Frontal cortex (tissue), 4 donors: ENCODE measurements around the gene KLHDC2. TPM values are rescaled to one million over a fixed set of nuclear protein-coding genes. Genes with fewer than 3 reads are reported as not detected.
"Not testable (repeated sequence)": the region's sequence is repeated elsewhere in the genome, so short reads cannot be mapped to it uniquely, and the experiment has no call there.

ENCODE experiments used
- DNase-seq, 2 donors: peaks; one replicate each; pipeline ENCODE4 v3.0.0; 2012; ENCODE audit warnings: low spot score in 2 of 2
- FAIRE-seq: peaks from 2 replicates; lab custom pipeline; 2012; peaks lifted over from hg19 to GRCh38; lab: Jason Lieb, UNC
- total RNA-seq: library from RNA; depleted of rRNA; stranded (reverse); fragments of >200 nt; gene quantifications from one replicate; pipeline ENCODE4 v1.2.3, GENCODE V29; 2014
- donor health status: control.
- donor health status: control.
- donor health status: control.

Gene KLHDC2, protein sequence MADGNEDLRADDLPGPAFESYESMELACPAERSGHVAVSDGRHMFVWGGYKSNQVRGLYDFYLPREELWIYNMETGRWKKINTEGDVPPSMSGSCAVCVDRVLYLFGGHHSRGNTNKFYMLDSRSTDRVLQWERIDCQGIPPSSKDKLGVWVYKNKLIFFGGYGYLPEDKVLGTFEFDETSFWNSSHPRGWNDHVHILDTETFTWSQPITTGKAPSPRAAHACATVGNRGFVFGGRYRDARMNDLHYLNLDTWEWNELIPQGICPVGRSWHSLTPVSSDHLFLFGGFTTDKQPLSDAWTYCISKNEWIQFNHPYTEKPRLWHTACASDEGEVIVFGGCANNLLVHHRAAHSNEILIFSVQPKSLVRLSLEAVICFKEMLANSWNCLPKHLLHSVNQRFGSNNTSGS
- 137 TPM for total RNA-seq

DNA sequence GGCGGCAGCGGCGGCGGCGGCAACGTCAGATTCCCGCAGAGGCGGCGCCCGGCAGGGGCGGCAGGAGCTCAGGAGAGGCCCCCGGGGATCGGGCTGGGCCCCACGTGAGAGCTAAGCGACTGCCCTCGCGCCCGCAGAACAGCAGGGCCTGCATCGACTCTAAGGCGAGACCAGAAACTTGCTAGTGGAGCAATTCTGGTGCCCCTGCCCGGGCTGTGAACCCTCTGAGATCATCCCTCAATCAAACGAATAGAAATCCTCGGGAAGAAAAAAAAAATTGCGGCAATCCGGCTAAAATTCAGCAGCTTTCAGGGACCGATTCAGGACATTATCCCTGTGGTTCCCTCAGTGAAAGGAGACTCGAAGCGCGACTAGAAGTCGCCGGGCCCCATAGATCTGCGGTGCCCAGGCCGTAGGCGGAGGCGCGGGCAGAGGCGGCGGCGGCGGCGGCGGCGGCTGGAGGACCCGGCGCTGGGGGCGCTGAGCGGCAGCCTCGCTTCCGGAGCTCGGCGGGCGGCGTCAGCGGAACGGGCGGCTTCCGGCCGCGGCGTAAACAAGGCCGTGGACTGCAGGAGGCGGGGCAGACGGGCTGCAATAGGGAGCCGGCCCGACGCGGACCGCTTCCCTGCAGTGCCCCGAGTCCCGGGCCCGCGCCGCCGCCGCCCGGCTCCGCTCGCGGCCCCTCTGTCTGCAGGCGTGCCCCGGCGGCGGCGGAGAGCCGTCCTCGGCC, at the start of gene KLHDC2:
KLHDC2 (plus strand) TSS at position 583 of the 730 bp plus-strand sequence. CDS start 316 bp downstream, outside the sequence.
- FAIRE-seq, result no peak

DNA sequence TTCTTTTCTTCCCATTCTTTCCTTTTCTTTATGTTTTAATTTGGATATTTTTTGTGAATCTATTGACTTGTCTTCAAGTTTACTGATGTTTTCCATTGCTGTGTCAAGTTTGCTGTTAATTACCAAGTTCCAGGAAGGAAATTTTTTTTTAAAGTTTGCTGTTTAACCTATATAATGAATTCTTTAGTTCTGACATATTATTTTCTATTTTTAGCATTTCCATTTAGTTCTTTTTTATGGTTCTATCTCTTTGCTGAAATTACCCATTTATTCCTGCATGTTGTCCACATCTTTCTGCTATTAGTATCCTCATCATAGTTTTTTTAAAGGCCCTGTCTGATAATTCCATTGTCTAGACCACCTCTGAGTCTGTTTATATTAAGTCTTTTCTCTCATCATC, 47.2 kb upstream of the KLHDC2 start:
- no peak for DNase-seq
- no peak for FAIRE-seq

More for the DNA sequence above, at the start of gene KLHDC2:
- peak; percentile 82 to 89 for DNase-seq

DNA sequence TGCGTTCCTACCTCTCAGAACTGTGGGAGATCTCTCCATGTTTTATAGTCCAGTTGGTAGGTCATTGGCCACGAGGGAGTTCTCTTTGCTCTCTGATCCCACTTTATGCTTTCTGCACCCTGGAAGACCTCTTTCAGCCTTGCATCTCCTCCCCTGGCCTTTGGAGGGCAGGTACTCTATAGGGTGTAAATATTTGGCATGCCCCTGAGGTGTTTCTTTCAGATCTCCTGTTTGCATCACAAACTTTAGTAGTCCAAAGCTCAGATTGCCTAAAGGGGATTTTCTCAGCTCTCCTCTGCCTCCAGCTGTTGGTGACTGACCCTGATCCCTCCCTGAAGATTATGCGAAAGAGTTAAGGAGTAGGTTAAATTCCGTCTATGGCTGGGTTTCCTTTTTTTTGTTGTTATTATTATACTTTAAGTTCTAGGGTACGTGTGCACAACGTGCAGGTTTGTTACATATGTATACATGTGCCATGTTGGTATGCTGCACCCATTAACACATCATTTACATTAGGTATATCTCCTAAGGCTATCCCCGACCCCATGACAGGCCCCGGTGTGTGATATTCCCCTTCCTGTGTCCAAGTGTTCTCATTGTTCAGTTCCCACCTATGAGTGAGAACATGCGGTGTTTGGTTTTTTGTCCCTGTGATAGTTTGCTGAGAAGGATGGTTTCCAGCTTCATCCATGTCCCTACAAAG, 46.1 kb upstream of the KLHDC2 start:
- FAIRE-seq, DNase-seq: not testable (repeated sequence)

DNA sequence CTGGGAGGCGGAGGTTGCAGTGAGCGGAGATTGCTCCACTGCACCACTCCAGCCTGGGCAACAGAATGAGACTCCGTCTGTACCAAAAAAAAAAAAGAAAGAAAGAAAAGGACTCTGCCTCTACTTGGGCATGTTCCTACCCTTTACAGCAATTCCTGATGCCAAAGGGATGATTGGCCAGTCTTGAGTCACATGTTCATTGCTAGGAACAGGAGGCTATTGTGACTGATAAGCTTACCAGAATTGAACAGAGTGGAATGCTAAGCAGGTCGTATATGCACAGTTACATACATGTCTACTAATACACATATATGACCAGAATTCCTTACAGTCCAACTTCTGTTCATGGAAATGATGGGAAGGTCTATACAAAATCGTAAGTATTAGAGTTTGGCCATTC, 40.8 kb upstream of the KLHDC2 start:
- FAIRE-seq (no peak), DNase-seq (no peak)

DNA sequence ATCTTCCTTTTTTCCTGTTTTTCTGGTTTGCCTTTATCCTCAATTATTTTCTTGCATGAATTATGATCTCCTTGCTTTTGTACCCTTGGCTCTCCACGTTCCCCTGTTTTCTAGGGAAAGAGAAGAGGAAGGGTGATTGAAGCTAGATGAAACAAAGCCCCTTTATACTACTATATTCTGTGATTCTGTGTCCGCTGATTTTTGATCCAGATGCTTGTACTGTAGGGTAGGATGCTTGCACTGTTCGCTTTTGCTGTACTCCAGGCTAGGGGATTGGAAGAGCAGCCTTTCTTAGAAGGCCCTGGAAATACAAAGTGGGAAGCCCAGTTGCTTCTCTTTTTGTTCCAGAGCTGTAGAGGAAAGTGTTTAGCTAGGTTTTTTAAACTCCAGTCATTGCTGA, 35.1 kb upstream of the KLHDC2 start:
- FAIRE-seq (no peak), DNase-seq (peak; percentile 6 to 18)

DNA sequence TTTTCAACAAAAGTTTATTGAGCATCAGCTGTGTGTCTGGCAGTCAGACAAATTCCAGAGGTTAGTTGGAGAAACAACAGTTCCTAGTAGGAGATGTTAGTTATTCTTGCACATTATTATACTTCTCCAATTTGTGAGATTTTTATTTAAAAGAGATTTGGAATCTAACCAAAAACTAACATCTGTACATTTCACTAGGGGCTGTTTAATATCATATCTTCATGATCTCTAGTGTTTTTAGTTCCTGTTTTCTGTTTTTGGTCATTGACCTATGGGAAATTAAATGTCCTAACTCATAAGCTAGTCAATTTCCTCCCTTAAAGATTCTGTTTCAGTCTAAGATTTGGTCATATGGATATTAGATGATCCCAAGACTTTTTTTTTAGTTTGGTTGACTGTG, 34.1 kb upstream of the KLHDC2 start:
- no peak for DNase-seq
- FAIRE-seq, result no peak

DNA sequence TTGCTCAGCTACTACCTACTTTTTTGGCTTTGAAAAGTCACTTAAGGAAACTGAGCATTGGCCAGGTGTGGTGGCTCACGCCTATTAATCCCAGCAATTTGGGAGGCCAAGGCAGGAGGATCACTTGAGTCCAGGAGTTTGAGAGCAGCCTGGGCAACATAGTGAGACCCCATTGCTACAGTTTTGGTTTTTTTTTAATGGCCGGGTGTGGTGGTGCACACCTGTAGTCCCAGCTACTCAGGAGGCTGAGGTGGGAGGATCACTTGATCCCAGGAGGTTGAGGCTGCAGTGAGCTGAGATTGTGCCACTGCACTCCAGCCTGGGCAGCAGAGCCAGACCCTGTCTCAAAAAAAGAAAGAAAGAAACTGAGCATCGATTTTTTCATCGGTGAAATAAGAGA, 32.3 kb upstream of the KLHDC2 start:
- not testable (repeated sequence) for FAIRE-seq, DNase-seq

DNA sequence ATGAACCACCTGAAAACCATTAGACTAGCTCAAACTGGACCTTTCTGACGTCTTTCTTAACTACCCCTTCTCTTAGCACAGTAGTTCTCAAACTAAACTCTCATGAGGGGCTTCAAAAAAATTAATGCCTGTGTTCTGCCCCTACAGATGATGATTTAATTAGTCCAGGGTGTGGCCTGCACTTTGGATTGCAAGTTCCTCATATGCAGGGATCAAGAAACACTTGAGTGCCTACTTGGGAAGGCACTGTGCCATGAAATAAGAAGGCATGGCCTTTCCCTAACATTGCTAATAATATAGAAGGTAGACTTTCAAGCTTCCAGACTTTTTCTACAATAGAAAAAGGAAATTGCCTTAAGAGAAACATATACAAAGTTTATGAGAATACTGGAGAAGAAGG, 22.8 kb upstream of the KLHDC2 start:
- no peak for DNase-seq
- FAIRE-seq, result no peak

DNA sequence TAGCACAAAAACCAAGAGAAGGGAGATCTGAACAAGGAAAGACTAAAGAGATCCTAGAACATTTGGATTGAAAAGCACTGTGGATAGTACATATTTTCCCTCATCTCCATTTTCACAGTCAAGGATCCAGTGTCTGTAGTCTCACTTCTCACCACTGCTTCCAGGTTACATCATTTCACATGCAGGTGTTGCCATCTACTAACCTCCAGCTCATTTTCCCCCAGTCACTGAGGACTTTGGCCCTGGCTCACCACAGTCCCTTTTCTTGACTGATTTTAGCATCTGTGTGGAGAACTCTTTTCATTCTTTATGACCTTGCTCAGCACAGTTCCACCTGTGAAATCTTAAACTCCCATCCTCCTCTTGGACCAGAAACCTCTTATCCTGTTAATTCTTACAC, 21.5 kb upstream of the KLHDC2 start:
- not testable (repeated sequence) for DNase-seq, FAIRE-seq

DNA sequence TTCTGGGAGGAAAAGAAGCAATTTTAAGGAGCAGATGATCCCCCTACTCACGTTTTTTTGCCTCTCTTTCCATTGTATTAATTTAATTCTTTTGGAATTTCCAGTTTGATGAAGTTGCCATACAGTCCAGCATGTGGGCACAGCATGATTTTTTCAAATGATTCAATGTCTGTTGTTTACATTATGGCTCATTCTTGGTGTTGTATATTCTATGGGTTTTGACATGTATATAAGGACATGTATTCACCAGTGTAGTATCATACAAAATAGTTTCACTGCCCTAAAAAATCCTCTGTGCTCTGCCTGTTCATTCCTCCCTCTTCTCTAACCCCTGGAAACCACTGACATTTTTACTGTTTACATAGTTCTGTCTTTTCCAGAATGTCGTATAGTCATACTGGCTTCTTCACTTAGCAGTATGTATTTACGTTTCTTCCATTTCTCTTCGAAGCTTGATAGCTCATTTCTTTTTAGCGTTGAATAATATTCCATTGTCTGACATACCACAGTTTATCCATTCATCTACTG, 13.3 kb upstream of the KLHDC2 start:
- no peak for DNase-seq
- no peak for FAIRE-seq

DNA sequence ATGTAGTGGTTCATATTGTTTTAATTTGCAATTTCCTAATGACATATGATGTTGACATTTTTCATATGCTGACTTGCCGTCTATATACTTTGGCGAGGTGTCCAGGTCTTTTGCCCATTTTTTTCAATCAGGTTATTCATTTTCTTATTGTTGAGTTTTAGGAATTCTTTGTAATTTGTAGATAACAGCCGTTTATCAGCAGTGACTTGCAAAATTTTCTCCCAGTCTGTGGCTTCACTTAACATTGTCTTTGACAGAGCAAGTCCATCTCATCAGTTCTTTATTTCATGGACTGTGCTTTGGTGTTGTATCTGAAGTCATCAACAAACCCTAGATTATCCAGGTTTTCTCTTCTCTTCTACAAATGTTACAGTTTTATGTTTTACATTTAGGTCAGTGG, 12.6 kb upstream of the KLHDC2 start:
- DNase-seq (no peak), FAIRE-seq (no peak)

DNA sequence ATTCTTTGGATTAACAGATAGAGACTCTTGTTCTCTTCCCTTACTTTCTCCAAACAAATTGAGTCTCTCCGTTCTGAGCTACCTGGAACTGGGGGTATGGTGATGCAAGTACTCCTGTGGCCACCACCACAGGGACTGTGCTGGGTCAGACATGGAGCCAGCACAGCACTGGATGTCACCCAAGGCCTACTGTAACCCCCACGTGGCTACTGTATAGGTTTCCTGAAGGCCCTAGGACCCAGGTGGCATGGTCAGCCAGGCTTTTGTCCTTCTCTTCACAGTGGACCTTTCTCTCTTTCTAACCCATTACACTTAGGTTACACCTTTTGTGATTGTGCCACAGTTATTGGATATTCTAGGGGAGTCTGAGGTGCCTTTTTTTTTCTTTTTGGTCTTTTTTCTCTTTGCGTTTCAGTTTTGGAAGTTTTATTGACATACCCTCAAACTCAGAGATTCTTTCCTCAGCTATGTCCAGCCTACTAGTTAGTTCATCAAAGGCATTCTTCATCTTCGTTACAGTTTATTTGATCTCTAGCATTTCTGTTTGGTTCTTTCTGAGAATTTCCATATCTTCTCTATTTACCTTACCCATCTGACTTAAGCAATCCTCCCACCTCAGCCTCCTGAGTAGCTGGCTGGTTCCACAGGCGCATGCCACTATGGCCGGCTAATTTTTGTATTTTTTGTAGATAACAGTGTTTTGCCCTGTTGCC, 6.0 kb upstream of the KLHDC2 start:
- no peak for FAIRE-seq
- no peak for DNase-seq

DNA sequence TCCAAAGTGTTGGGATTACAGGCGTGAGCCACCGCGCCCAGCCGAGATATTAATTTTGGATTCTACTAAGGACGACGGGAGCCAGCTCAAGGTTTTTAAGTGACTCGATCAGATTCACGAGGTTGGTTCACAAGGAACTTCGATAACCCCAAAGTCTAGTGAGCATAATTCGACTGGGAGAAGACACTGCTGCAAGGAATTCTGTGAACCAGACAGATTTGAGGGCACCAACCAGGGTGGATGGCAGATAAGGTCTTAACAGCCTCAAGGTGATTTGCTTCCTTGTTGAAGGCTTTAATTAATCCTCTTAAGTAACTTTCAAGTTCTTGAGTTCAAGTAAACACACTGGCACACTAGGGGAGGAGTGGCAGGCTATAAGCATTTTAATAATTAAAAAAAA, 1.1 kb upstream of the KLHDC2 start:
- no peak for FAIRE-seq
- DNase-seq, result peak; percentile 5

DNA sequence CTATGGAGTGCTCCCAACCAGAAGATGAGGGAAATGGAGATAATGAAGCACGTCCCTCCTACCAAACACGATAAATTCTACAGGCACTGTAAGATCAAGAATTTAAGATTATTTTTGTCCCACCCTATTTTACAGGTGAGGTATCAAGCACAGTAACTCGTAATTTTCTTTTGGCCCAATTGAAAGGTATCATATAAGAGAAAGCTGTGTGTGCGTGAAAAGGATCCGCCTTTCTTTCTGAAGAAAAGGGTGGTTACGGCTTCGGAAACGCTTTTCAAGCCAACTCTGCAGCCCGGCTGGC, 733 bp upstream of the KLHDC2 start:
- FAIRE-seq (no peak), DNase-seq (no peak)

DNA sequence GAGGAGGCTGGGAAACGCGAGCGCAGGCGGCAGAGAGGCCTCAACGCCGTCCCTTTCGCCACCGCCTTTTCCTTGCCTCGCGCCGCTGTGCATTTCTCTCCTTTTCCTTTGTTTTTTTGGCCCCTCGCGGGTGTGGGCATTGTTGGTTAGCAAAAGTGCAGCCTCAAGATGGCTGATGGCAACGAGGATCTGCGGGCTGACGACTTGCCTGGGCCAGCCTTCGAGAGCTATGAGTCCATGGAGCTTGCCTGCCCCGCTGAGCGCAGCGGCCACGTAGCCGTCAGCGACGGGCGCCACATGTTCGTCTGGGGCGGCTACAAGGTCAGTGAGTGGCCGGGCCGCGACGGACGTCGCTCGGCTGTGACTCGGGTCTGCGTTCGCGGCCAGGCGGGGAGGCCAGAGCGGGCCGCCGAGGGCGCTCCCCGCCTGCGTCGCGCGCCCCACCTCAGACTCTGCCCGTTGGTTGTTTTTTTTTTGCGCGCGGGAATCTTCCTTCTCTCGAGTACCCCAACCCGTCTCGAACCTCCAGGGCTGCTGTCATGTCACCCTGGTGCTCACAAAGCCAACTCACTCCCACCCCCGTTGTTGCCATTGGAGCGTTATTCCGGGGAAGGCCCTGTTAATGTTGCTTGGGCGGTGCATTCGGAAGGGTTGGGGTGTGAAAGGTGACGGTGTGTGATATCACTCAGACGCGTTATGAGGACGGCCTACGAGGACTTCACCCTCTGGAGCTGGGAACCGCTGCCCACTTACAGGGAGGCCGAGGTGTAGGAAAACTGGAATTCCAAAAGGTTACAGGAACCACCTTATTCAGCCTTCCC, 558 bp downstream of the KLHDC2 start:
- DNase-seq, result peak; percentile 37 to 53
- no peak for FAIRE-seq

DNA sequence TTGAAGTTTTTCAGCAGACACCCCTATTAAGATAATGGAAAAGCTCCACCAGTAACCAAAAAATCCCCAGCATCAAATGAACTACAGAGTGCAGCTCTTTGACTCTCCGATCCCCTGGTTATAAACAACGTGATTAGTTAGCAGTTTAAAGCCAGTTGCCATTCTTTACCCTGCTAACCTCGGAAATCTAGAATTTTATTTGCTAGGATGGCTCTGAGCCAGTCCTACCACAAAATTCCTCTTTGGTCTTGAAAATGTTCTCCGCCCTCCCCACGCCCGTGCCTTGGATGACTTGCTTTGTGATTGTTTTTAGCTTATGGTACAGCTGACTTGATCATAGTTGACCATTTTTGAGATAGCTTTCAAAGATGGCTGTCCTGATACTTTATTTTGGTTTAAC, 1.2 kb downstream of the KLHDC2 start:
- DNase-seq (no peak), FAIRE-seq (no peak)

DNA sequence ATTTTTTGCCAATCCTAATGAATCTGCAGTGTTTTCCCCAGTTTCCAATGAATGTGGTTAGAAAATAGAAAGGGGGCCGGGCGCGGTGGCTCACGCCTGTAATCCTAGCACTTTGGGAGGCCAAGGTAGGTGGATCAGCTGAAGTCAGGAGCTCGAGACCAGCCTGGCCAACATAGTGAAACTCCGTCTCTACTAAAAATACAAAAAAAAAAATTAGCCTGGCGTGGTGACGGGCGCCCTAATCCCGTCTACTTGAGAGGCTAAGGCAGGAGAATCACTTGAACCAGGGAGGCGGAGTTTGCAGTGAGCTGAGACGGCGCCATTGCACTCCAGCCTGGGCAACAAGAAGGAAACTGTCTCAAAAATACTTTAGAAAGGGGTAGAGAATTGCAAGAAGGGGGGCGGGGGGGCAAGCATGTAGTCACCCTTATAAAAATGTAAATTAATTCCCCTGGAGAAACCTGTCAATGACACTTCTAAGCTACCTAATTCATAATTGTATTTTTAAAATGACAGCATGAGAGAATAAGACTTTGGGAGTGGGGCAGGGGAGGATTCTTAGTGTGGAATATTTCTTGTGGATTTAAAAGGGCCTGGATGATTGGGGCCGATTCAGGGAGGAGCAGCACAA, 1.7 kb downstream of the KLHDC2 start:
- no peak for DNase-seq
- no peak for FAIRE-seq

DNA sequence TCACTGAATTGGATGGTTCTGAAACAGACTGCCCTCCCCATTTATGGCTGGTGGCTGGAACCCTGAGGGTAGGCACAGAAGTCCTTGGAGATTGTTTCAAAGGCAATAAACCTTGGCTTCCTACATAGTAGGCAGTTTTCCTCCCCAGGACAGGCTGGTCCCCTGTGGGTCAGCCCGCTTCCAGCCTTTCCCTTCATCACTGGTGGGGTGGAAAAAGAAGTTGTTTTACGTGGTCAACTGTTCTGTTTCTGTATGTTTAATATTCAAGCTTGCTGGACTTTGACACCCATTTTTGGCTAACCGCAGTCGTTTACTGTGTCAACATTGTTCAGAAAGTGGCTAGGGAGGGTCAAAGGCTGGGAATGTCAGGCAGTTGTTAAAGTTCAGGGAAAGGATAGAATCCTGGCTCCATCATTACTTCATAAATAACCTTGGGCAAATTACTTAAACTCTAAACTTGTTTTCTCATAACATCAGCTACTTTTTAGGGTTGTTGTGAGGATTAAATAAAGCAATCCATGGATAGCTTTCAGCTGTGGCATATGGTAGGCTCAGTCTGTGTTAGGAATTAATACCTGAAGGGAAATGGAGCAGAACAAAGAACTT, 2.4 kb downstream of the KLHDC2 start:
- no peak for FAIRE-seq
- DNase-seq, result no peak
